HepG2 (cell line): Measurements from ENCODE around the gene DSC2. TPM values are rescaled to one million over a fixed set of nuclear protein-coding genes. Genes with fewer than 3 reads are reported as not detected.

Experiments
- ATAC-seq: fragments of 200-7000 bp; cut with Tn5 transposase; 3 replicates; pipeline ENCODE4 v1.9.1; 2020; ENCODE audit warnings: mild to moderate bottlenecking, moderate library complexity
- BruUV-seq: library from RNA; stranded (reverse); fragments of 400-500 nt; replicated peaks from 2 replicates; lab custom pipeline; 2021; lab: Mats Ljungman, UMichigan
- CTCF ChIA-PET: fragments of 300-600 bp; formaldehyde crosslinking; extraction: SDS; loops from one replicate; lab custom pipeline; 2021; ENCODE audit warnings: low total read pairs, inconsistent platforms, low intra/inter-chr PET ratio; lab: Yijun Ruan, JAX
- POLR2A ChIA-PET: fragments of 350-600 bp; sonication (Branson Sonifier 250); formaldehyde crosslinking; loops from one replicate; lab custom pipeline; 2020; ENCODE audit warnings: antibody characterized with exemption, inconsistent platforms; lab: Yijun Ruan, JAX
- DNase-seq: peaks from one replicate; pipeline ENCODE4 v3.0.0-alpha.2; 2015; ENCODE audit warnings: low spot score
- FAIRE-seq: peaks from 3 replicates; lab custom pipeline; 2011; peaks lifted over from hg19 to GRCh38; lab: Jason Lieb, UNC
- H2AFZ ChIP-seq: one replicate; pipeline ENCODE4 v1.6.1; 2011; ENCODE audit warnings: low read length, inconsistent platforms
- H3K27ac ChIP-seq: fragments of 300-600 bp; 3 replicates; pipeline ENCODE4 v1.8.0; 2011; ENCODE audit warnings: mixed run types, mild to moderate bottlenecking, mixed read lengths, low read length, inconsistent platforms; ENCODE audit not compliant: insufficient read depth; ENCODE audit errors: extremely low read length
- H3K27me3 ChIP-seq, 2 experiments: fragments of 200-600 bp in 1 of 2; 2 replicates in 1 of 2; 3 replicates in 1 of 2; pipeline versions ENCODE4 v1.6.0 to v1.8.0; 2011; ENCODE audit warnings: low read length in 2 of 2, mild to moderate bottlenecking in 2 of 2, moderate library complexity in 2 of 2, inconsistent platforms in 1 of 2; ENCODE audit not compliant: insufficient read depth in 2 of 2, control insufficient read depth in 1 of 2
- H3K36me3 ChIP-seq, 2 experiments: fragments of 200-600 bp in 1 of 2; replicated peaks in 1 of 2; 2 replicates in 1 of 2; 3 replicates in 1 of 2; pipeline versions ENCODE4 v1.5.1 to v1.8.0; 2011; ENCODE audit warnings: low read length in 2 of 2, inconsistent platforms in 1 of 2; ENCODE audit not compliant: insufficient read depth in 2 of 2, control insufficient read depth in 1 of 2
- H3K4me1 ChIP-seq: 2 replicates; pipeline ENCODE4 v1.5.1; 2012; ENCODE audit warnings: low read length, inconsistent platforms; ENCODE audit not compliant: insufficient read depth
- H3K4me2 ChIP-seq: 2 replicates; pipeline ENCODE4 v1.6.0; 2011; ENCODE audit warnings: low read depth, low read length, inconsistent platforms
- H3K4me3 ChIP-seq, 3 experiments: fragments of 200-600 bp in 1 of 3; sonication (generic), shearing (Covaris generic) in 1 of 3; replicated peaks in 1 of 3; 2 replicates each; pipeline ENCODE4 v1.5.1; 2011 to 2016; ENCODE audit warnings: low read length in 3 of 3, inconsistent platforms in 2 of 3, low read depth in 2 of 3, mild to moderate bottlenecking in 2 of 3, control low read depth in 1 of 3, mixed read lengths in 1 of 3; ENCODE audit not compliant: insufficient read depth in 1 of 3
- H3K79me2 ChIP-seq: one replicate; pipeline ENCODE4 v1.6.1; 2011; ENCODE audit warnings: low read length, inconsistent platforms; ENCODE audit not compliant: insufficient read depth
- H3K9ac ChIP-seq: 2 replicates; pipeline ENCODE4 v1.6.0; 2011; ENCODE audit warnings: mild to moderate bottlenecking, low read depth, low read length, inconsistent platforms; ENCODE audit not compliant: insufficient read depth
- H3K9me3 ChIP-seq: 2 replicates; pipeline ENCODE4 v1.5.1; 2012; ENCODE audit warnings: mild to moderate bottlenecking, low read length
- H4K20me1 ChIP-seq: 2 replicates; pipeline ENCODE4 v1.6.0; 2011; ENCODE audit warnings: inconsistent platforms, mild to moderate bottlenecking, low read length, moderate library complexity; ENCODE audit not compliant: insufficient read depth
- GABPB1 ChIP-seq: IDR thresholded peaks from 2 replicates; pipeline ENCODE4 v1.6.1; 2016; ENCODE audit warnings: mild to moderate bottlenecking, missing genetic modification reagents, moderate library complexity, missing compliant biosample characterization
- HNF1A ChIP-seq, 2 experiments: sonication (generic) in 1 of 2; formaldehyde crosslinking in 1 of 2; IDR thresholded peaks; 2 replicates each; pipeline versions ENCODE4 v1.4.0 to v1.6.1; 2016 to 2020; ENCODE audit warnings: borderline replicate concordance in 1 of 2, low read depth in 1 of 2, mild to moderate bottlenecking in 1 of 2, missing genetic modification reagents in 1 of 2
- JUN ChIP-seq: sonication (generic); formaldehyde crosslinking; IDR thresholded peaks from 2 replicates; pipeline ENCODE4 v1.4.0; 2020; ENCODE audit warnings: mild to moderate bottlenecking, missing genetic modification reagents
- MED8 ChIP-seq: sonication (generic); formaldehyde crosslinking; IDR thresholded peaks from 2 replicates; pipeline ENCODE4 v1.8.1; 2023; ENCODE audit warnings: mild to moderate bottlenecking, missing genetic modification reagents; ENCODE audit not compliant: insufficient replicate concordance
- MNT ChIP-seq: fragments of 450-650 bp; IDR thresholded peaks from 2 replicates; pipeline ENCODE4 v1.6.1; 2016
- NFIB ChIP-seq: sonication (generic); formaldehyde crosslinking; IDR thresholded peaks from 2 replicates; pipeline ENCODE4 v1.9.0; 2021; ENCODE audit warnings: missing genetic modification reagents, mild to moderate bottlenecking, borderline replicate concordance
- NR2F1 ChIP-seq, 2 experiments: fragments of 450-650 bp in 1 of 2; formaldehyde crosslinking in 1 of 2; IDR thresholded peaks; 2 replicates each; pipeline versions ENCODE4 v1.5.0 to v1.6.1; 2016 to 2020; ENCODE audit warnings: mild to moderate bottlenecking in 1 of 2, missing compliant biosample characterization in 1 of 2, missing genetic modification reagents in 1 of 2, moderate library complexity in 1 of 2
- SP140L ChIP-seq: sonication (generic); formaldehyde crosslinking; IDR thresholded peaks from 2 replicates; pipeline ENCODE4 v1.4.0; 2020; ENCODE audit warnings: missing genetic modification reagents, borderline replicate concordance
- ZNF33B ChIP-seq: sonication (generic); formaldehyde crosslinking; IDR thresholded peaks from 2 replicates; pipeline ENCODE4 v1.5.1; 2020; ENCODE audit warnings: mild to moderate bottlenecking, missing genetic modification reagents
- ZNF576 ChIP-seq: sonication (generic); formaldehyde crosslinking; IDR thresholded peaks from 2 replicates; pipeline ENCODE4 v1.4.0; 2020; ENCODE audit warnings: mild to moderate bottlenecking, missing genetic modification reagents
- WGBS: methylation state at CpG from one replicate; pipeline ENCODE4 v1.1.6; 2017; ENCODE audit warnings: low lambda C conversion rate; 5-methylcytosine and 5-hydroxymethylcytosine counted together
- in situ Hi-C: cut with HindIII; loops from 2 replicates; pipeline ENCODE4 v1.10.0; 2017; ENCODE audit warnings: low pct_unique_long_range_greater_than_20kb; ENCODE audit not compliant: extremely low pct_ligation_motif_present
- intact Hi-C: fragments of 100-400 bp; cut with micrococcal nuclease; formaldehyde crosslinking; loops from one replicate; pipeline ENCODE4 v1.10.0; 2022; ENCODE audit not compliant: unreplicated experiment
- polyA plus RNA-seq, 8 experiments: library from polyadenylated mRNA; depleted of rRNA in 3 of 8; stranded (reverse) in 7 of 8; unstranded in 1 of 8; fragments of >200 nt; fragmentation: Illumina TruSeq in 4 of 8; extraction: Trizol in 4 of 8; gene quantifications; 2 replicates each; pipeline versions ENCODE4 v1.2.1 to v1.2.3, GENCODE V29; 2011 to 2016; ENCODE audit warnings: low read depth in 4 of 8, missing spikeins in 1 of 8, mixed read lengths in 1 of 8; ENCODE audit not compliant: insufficient read depth in 1 of 8
- total RNA-seq, 5 experiments: library from RNA; depleted of rRNA; stranded (reverse); fragments of >200 nt; fragmentation: Illumina TruSeq; extraction: Trizol; gene quantifications; 2 replicates each; pipeline ENCODE4 v1.2.3, GENCODE V29; 2016; ENCODE audit warnings: low read depth in 1 of 5

The DSC2 gene
- total and polyA plus RNA-seq, 2 of the 13 experiments (the other 11 are each of a cell fraction or from before 2014, with no cell fraction given) = 7.2 to 24.9 TPM

- no peak overlapping the region for H3K9ac ChIP-seq
- peaks cover 0 to 15% of the 10 kb centered on the region in 2 experiments; a peak in 4 of 5 replicates for H3K27me3 ChIP-seq
- no peak for DNase-seq
- no TSS peak for BruUV-seq
- POLR2A ChIA-PET = no interaction called here
- peaks cover 16% of the 10 kb centered on the region for H3K4me1 ChIP-seq
- 95% methylated on average over 51 of the region's 52 CpGs for WGBS
- H4K20me1 ChIP-seq = no peaks in the 10 kb centered on the region
- no peak overlapping the region for H3K27ac ChIP-seq
- H2AFZ ChIP-seq = no peak overlapping the region
- H3K4me2 ChIP-seq = no peak overlapping the region
- no peaks in the 10 kb centered on the region for H3K79me2 ChIP-seq
- no peak overlapping the region for H3K4me3 ChIP-seq
- CTCF ChIA-PET = no interaction called here
- no peaks in the 10 kb centered on the region for H3K9me3 ChIP-seq
- in situ Hi-C loops (no loop called here), intact Hi-C loops (loop anchor here (10.0 kb wide), 1 partner anchor 63 kb away; the partner anchor contains the start of gene DSC2)
- H3K36me3 ChIP-seq = no peaks in the 10 kb centered on the region
- ATAC-seq = no peak
- FAIRE-seq = no peak
- TF ChIP-seq NFIB (CRISPR knock-in tag) (no peak), MNT (no peak), MED8 (CRISPR knock-in tag) (no peak), GABPB1 (CRISPR knock-in tag) (no peak), NR2F1 (CRISPR knock-in tag; IDR thresholded peaks at IDR 0.05) (no peak), JUN (CRISPR knock-in tag) (no peak), ZNF576 (CRISPR knock-in tag) (no peak), ZNF33B (CRISPR knock-in tag) (no peak), HNF1A (IDR thresholded peaks at IDR 0.05; ENCODE audit: low read depth) (no peak), HNF1A (CRISPR knock-in tag; IDR thresholded peaks at IDR 0.05; ENCODE audit: borderline replicate concordance) (no peak), SP140L (no peak)
Measured at GRCh38 chr18:31041271-31042083, 60.7 kb downstream of the DSC2 start.
